HEK293 (cell line): ENCODE results near the gene CHERP.
A peak's percentile ranks its signal among the peaks of the same experiment; 100 is the strongest.

Source experiments
- CTCF ChIA-PET: fragments of 350-600 bp; formaldehyde crosslinking; extraction: SDS; loops from one replicate; lab custom pipeline; 2021; ENCODE audit warnings: antibody characterized with exemption; lab: Yijun Ruan, JAX
- POLR2A ChIA-PET: fragments of 300-600 bp; formaldehyde crosslinking; extraction: SDS; loops from one replicate; lab custom pipeline; 2020; ENCODE audit warnings: antibody characterized with exemption, inconsistent platforms; lab: Yijun Ruan, JAX
- H3K27ac ChIP-seq: fragments of 200-500 bp; sonication (Bioruptor generic); 2 replicates; pipeline ENCODE4 v1.5.1; 2014; ENCODE audit warnings: low read depth, low read length, control low read depth, inconsistent platforms; ENCODE audit errors: extremely low read depth
- H3K36me3 ChIP-seq, 2 experiments: fragments of 200-500 bp in 1 of 2; sonication (Bioruptor generic) in 1 of 2; 1 replicate in 1 of 2; 2 replicates in 1 of 2; pipeline ENCODE4 v1.5.1; 2014 to 2017; ENCODE audit warnings: inconsistent platforms in 2 of 2, low read length in 2 of 2; ENCODE audit not compliant: control insufficient read depth in 2 of 2, insufficient read depth in 1 of 2
- H3K4me1 ChIP-seq: fragments of 200-500 bp; sonication (Bioruptor generic); 2 replicates; pipeline ENCODE4 v1.5.1; 2014; ENCODE audit warnings: mild to moderate bottlenecking, low read length, inconsistent platforms; ENCODE audit not compliant: control insufficient read depth, insufficient read depth
- H3K4me3 ChIP-seq: 2 replicates; pipeline ENCODE4 v1.5.1; 2011; ENCODE audit warnings: low read depth, mild to moderate bottlenecking, control low read depth, low read length, moderate library complexity
- H3K9me3 ChIP-seq: fragments of 200-500 bp; sonication (Bioruptor generic); 2 replicates; pipeline ENCODE4 v1.5.1; 2014; ENCODE audit warnings: low read depth, low read length, inconsistent platforms; ENCODE audit not compliant: control insufficient read depth, insufficient read depth
- BCL11A ChIP-seq: fragments of 450-650 bp; formaldehyde crosslinking; IDR thresholded peaks from 2 replicates; pipeline ENCODE4 v1.5.1; 2016; ENCODE audit warnings: low read depth, missing biosample characterization, missing genetic modification characterization
- GLIS2 ChIP-seq: fragments of 450-650 bp; formaldehyde crosslinking; IDR thresholded peaks from 2 replicates; pipeline ENCODE4 v1.5.1; 2016; ENCODE audit warnings: missing biosample characterization, missing genetic modification characterization
- HIC1 ChIP-seq: fragments of 450-650 bp; formaldehyde crosslinking; IDR thresholded peaks from 2 replicates; pipeline ENCODE4 v1.5.1; 2016; ENCODE audit warnings: missing biosample characterization, missing genetic modification characterization
- KLF9 ChIP-seq: fragments of 450-650 bp; formaldehyde crosslinking; IDR thresholded peaks from 2 replicates; pipeline ENCODE4 v1.5.1; 2016; ENCODE audit warnings: missing biosample characterization, missing genetic modification characterization, low read depth
- MZF1 ChIP-seq: fragments of 450-650 bp; formaldehyde crosslinking; IDR thresholded peaks from 2 replicates; pipeline ENCODE4 v1.5.1; 2017; ENCODE audit warnings: missing biosample characterization, missing genetic modification characterization, borderline replicate concordance
- SCRT2 ChIP-seq: fragments of 450-650 bp; formaldehyde crosslinking; IDR thresholded peaks from 2 replicates; pipeline ENCODE4 v1.5.1; 2016; ENCODE audit warnings: missing biosample characterization, missing genetic modification characterization
- ZBTB10 ChIP-seq: fragments of 450-650 bp; formaldehyde crosslinking; IDR thresholded peaks from 2 replicates; pipeline ENCODE4 v1.5.1; 2016; ENCODE audit warnings: missing biosample characterization, missing genetic modification characterization
- ZBTB7A ChIP-seq: fragments of 450-650 bp; formaldehyde crosslinking; IDR thresholded peaks from 2 replicates; pipeline ENCODE4 v1.5.1; 2016; ENCODE audit warnings: low read depth, missing biosample characterization, missing genetic modification characterization
- ZNF10 ChIP-seq: fragments of 450-650 bp; formaldehyde crosslinking; IDR thresholded peaks from 2 replicates; pipeline ENCODE4 v1.5.1; 2017; ENCODE audit warnings: missing biosample characterization, missing genetic modification characterization
- ZNF114 ChIP-seq: fragments of 450-650 bp; formaldehyde crosslinking; IDR thresholded peaks from 2 replicates; pipeline ENCODE4 v1.5.0; 2017; ENCODE audit warnings: missing biosample characterization, missing genetic modification characterization
- ZNF2 ChIP-seq: fragments of 450-650 bp; formaldehyde crosslinking; IDR thresholded peaks from 2 replicates; pipeline ENCODE4 v1.5.1; 2016; ENCODE audit warnings: missing biosample characterization, missing genetic modification characterization
- ZNF23 ChIP-seq: fragments of 450-650 bp; formaldehyde crosslinking; IDR thresholded peaks from 2 replicates; pipeline ENCODE4 v1.5.1; 2016; ENCODE audit warnings: missing biosample characterization, missing genetic modification characterization, borderline replicate concordance
- ZNF341 ChIP-seq: fragments of 450-650 bp; formaldehyde crosslinking; IDR thresholded peaks from 2 replicates; pipeline ENCODE4; 2016; ENCODE audit warnings: low read depth, missing biosample characterization, missing genetic modification characterization
- ZNF362 ChIP-seq: fragments of 450-650 bp; formaldehyde crosslinking; IDR thresholded peaks from 2 replicates; pipeline ENCODE4 v1.5.1; 2016; ENCODE audit warnings: missing biosample characterization, missing genetic modification characterization
- ZNF555 ChIP-seq: fragments of 450-650 bp; formaldehyde crosslinking; conservative IDR thresholded peaks from 2 replicates; pipeline ENCODE4 v1.5.1; 2017; ENCODE audit warnings: missing biosample characterization, mild to moderate bottlenecking, missing genetic modification characterization, inconsistent platforms
- ZNF585B ChIP-seq: fragments of 450-650 bp; formaldehyde crosslinking; IDR thresholded peaks from 2 replicates; pipeline ENCODE4 v1.5.1; 2016; ENCODE audit warnings: missing biosample characterization, missing genetic modification characterization
- ZNF645 ChIP-seq: fragments of 450-650 bp; formaldehyde crosslinking; IDR thresholded peaks from 2 replicates; pipeline ENCODE4; 2016; ENCODE audit warnings: missing biosample characterization, missing genetic modification characterization
- ZNF654 ChIP-seq: fragments of 450-650 bp; formaldehyde crosslinking; IDR thresholded peaks from 2 replicates; pipeline ENCODE4 v1.5.1; 2016; ENCODE audit warnings: low read depth, missing biosample characterization, missing genetic modification characterization
- ZNF701 ChIP-seq: fragments of 450-650 bp; formaldehyde crosslinking; IDR thresholded peaks from 2 replicates; pipeline ENCODE4 v1.5.1; 2016; ENCODE audit warnings: missing biosample characterization, missing genetic modification characterization
- ZNF785 ChIP-seq: fragments of 450-650 bp; formaldehyde crosslinking; IDR thresholded peaks from 2 replicates; pipeline ENCODE4 v1.5.1; 2016; ENCODE audit warnings: missing biosample characterization, missing genetic modification characterization
- ZNF792 ChIP-seq: fragments of 450-650 bp; formaldehyde crosslinking; IDR thresholded peaks from 2 replicates; pipeline ENCODE4 v1.5.1; 2016; ENCODE audit warnings: missing biosample characterization, missing genetic modification characterization

Gene CHERP

GRCh38 chr19:16524991-16525734 is 17.1 kb downstream of the CHERP start:
- no peaks in the 10 kb centered on the region for H3K4me1 ChIP-seq
- H3K4me3 ChIP-seq = no peak overlapping the region
- no peak for TF ChIP-seq ZNF701
- no peak for TF ChIP-seq MZF1 (tag by site-specific recombination)
- no peak for TF ChIP-seq ZBTB10
- no peak for TF ChIP-seq ZNF362 (tag by site-specific recombination)
- no peak for TF ChIP-seq ZNF23 (tag by site-specific recombination)
- TF ChIP-seq ZNF792 (tag by site-specific recombination) = no peak
- no peak for TF ChIP-seq ZBTB7A (tag by site-specific recombination)
- TF ChIP-seq ZNF645 = no peak
- TF ChIP-seq ZNF341 = 0 out of 2 replicates have a peak, but pooled peaks have one; percentile 31
- no peak for TF ChIP-seq ZNF114
- no peak for TF ChIP-seq ZNF10
- no peak for TF ChIP-seq ZNF654 (tag by site-specific recombination)
- peak; percentile 25; the same call in 1 of the 2 replicates for TF ChIP-seq KLF9 (tag by site-specific recombination)
- TF ChIP-seq ZNF785 = no peak
- no peak for TF ChIP-seq BCL11A (tag by site-specific recombination)
- peaks cover 34 to 96% of the 10 kb centered on the region in 2 experiments; a peak in 2 of 3 replicates for H3K36me3 ChIP-seq
- ChIA-PET POLR2A (no interaction called here), CTCF (interaction anchor here (1.1 kb wide), 1 partner anchor 10 kb away, joined by 3 read pairs; no protein-coding TSS in a partner anchor)
- no peak overlapping the region for H3K27ac ChIP-seq
- no peaks in the 10 kb centered on the region for H3K9me3 ChIP-seq

- H3K9me3 ChIP-seq = no peaks in the 10 kb centered on the region
- peak; percentile 67 for TF ChIP-seq SCRT2
- TF ChIP-seq HIC1 (tag by site-specific recombination) = peak; percentile 27; the same call in 1 of the 2 replicates
- TF ChIP-seq GLIS2 = 0 out of 2 replicates have a peak, but pooled peaks have one; percentile 30
- TF ChIP-seq ZNF585B (tag by site-specific recombination) = no peak
- TF ChIP-seq ZNF555 (tag by site-specific recombination) = no peak
- TF ChIP-seq MZF1 (tag by site-specific recombination) = no peak
- no peak for TF ChIP-seq ZNF2 (tag by site-specific recombination)
- TF ChIP-seq, all 188 proteins: peak for 3
- POLR2A ChIA-PET = no interaction called here
- no peaks in the 10 kb centered on the region for H3K4me1 ChIP-seq
- H3K27ac ChIP-seq = no peak overlapping the region
- CTCF ChIA-PET = no interaction called here
- peaks cover 32 to 96% of the 10 kb centered on the region in 2 experiments for H3K36me3 ChIP-seq
- H3K4me3 ChIP-seq = no peak overlapping the region
Observed at GRCh38 chr19:16522559-16523377, 19.5 kb downstream of the CHERP start.
